CD8-positive, alpha-beta memory T cell (primary cell): ENCODE results near the gene COG2. TPM values are rescaled to one million over a fixed set of nuclear protein-coding genes. Genes with fewer than 3 reads are reported as not detected.
"Not testable (repeated sequence)": the region's sequence is repeated elsewhere in the genome, so short reads cannot be mapped to it uniquely, and the experiment has no call there.

Experiments used
- CTCF ChIA-PET: fragments of 350-600 bp; sonication (Branson Sonifier 250); formaldehyde crosslinking; loops from one replicate; lab custom pipeline; 2021; ENCODE audit warnings: antibody characterized with exemption; lab: Charles Lee
- POLR2A ChIA-PET: fragments of 350-600 bp; sonication (Branson Sonifier 250); formaldehyde crosslinking; loops from one replicate; lab custom pipeline; 2021; ENCODE audit warnings: antibody characterized with exemption; lab: Charles Lee
- DNase-seq, 5 donors: peaks; one replicate each; pipeline versions ENCODE4 v3.0.0 to v3.0.0-alpha.2; 2020 to 2022; ENCODE audit warnings: mixed read lengths in 1 of 5
- H3K27ac ChIP-seq: one replicate; pipeline ENCODE4 v1.7.0; 2013; ENCODE audit warnings: low read depth, mild to moderate bottlenecking, low read length, moderate library complexity
- H3K27me3 ChIP-seq: 2 replicates; pipeline ENCODE4 v1.7.0; 2013; ENCODE audit warnings: low read length, mild to moderate bottlenecking; ENCODE audit not compliant: insufficient read depth, poor library complexity, severe bottlenecking
- H3K36me3 ChIP-seq: 2 replicates; pipeline ENCODE4 v1.7.0; 2013; ENCODE audit warnings: mild to moderate bottlenecking, low read length, moderate library complexity; ENCODE audit not compliant: insufficient read depth
- H3K4me1 ChIP-seq: 2 replicates; pipeline ENCODE4 v1.7.0; 2013; ENCODE audit warnings: mild to moderate bottlenecking, low read length, moderate library complexity; ENCODE audit not compliant: insufficient read depth
- H3K4me3 ChIP-seq: 2 replicates; pipeline ENCODE4 v1.7.0; 2013; ENCODE audit warnings: mild to moderate bottlenecking, low read length
- H3K9me3 ChIP-seq: 2 replicates; pipeline ENCODE4 v1.7.0; 2013; ENCODE audit warnings: mild to moderate bottlenecking, low read length
- H3K27ac Mint-ChIP-seq, 8 donors: one replicate each; pipeline ENCODE4 v1.8.0; 2020 to 2021; ENCODE audit warnings: mixed read lengths in 8 of 8, mild to moderate bottlenecking in 6 of 8, inconsistent platforms in 3 of 8, moderate library complexity in 3 of 8
- H3K27me3 Mint-ChIP-seq, 2 donors: one replicate each; pipeline ENCODE4 v1.8.0; 2020 to 2021; ENCODE audit warnings: mixed read lengths in 2 of 2, mild to moderate bottlenecking in 1 of 2, moderate library complexity in 1 of 2
- H3K36me3 Mint-ChIP-seq, 3 donors: one replicate each; pipeline ENCODE4 v1.8.0; 2020 to 2021; ENCODE audit warnings: mixed read lengths in 3 of 3, inconsistent platforms in 1 of 3, mild to moderate bottlenecking in 1 of 3
- H3K4me1 Mint-ChIP-seq, 3 donors: one replicate each; pipeline ENCODE4 v1.8.0; 2020 to 2021; ENCODE audit warnings: mixed read lengths in 3 of 3, inconsistent platforms in 1 of 3, mild to moderate bottlenecking in 1 of 3
- H3K4me3 Mint-ChIP-seq, 7 donors: one replicate each; pipeline ENCODE4 v1.8.0; 2020 to 2021; ENCODE audit warnings: mixed read lengths in 7 of 7, mild to moderate bottlenecking in 6 of 7, moderate library complexity in 4 of 7, inconsistent platforms in 2 of 7
- H3K9me3 Mint-ChIP-seq, 5 donors: one replicate each; pipeline ENCODE4 v1.8.0; 2020 to 2022; ENCODE audit warnings: mixed read lengths in 5 of 5, mild to moderate bottlenecking in 3 of 5, moderate library complexity in 2 of 5, inconsistent platforms in 1 of 5
- polyA plus RNA-seq: library from polyadenylated mRNA; unstranded; fragments of 300-500 nt; fragmentation: Illumina TruSeq; gene quantifications from one replicate; pipeline ENCODE4 v1.2.3, GENCODE V29; 2021
- total RNA-seq, 2 experiments: library from RNA; stranded (reverse); gene quantifications; one replicate each; pipeline ENCODE4 v1.2.3, GENCODE V29; 2021

The COG2 gene
- total and polyA plus RNA-seq, 3 experiments from 2014 or later: 35.0 to 47.5 (median 45.0) TPM

- H3K4me3 Mint-ChIP-seq, H3K36me3 Mint-ChIP-seq, H3K27ac ChIP-seq, H3K4me1 ChIP-seq, H3K4me1 Mint-ChIP-seq, H3K9me3 ChIP-seq, H3K27ac Mint-ChIP-seq, H3K4me3 ChIP-seq, H3K9me3 Mint-ChIP-seq, H3K36me3 ChIP-seq, H3K27me3 ChIP-seq, DNase-seq, CTCF ChIA-PET, POLR2A ChIA-PET: not testable (repeated sequence)
- H3K27me3 Mint-ChIP-seq: peaks cover 4 to 42% of the 10 kb centered on the region in 2 donors
Observed at GRCh38 chr1:230600657-230601400, 41.5 kb upstream of the COG2 start.

GRCh38 chr1:230609208-230609607 is 33.1 kb upstream of the COG2 start:
- Histone ChIP-seq H3K4me1 (no peaks in the 10 kb centered on the region), H3K27me3 (no peaks in the 10 kb centered on the region), H3K27ac (no peak overlapping the region), H3K4me3 (no peak overlapping the region), H3K9me3 (no peaks in the 10 kb centered on the region), H3K36me3 (no peaks in the 10 kb centered on the region)
- H3K9me3 Mint-ChIP-seq: no peaks in the 10 kb centered on the region
- no peak overlapping the region for H3K4me3 Mint-ChIP-seq
- no peaks in the 10 kb centered on the region for H3K4me1 Mint-ChIP-seq
- ChIA-PET POLR2A (no interaction called here), CTCF (no interaction called here)
- DNase-seq: no peak
- H3K27me3 Mint-ChIP-seq: peaks cover 4 to 19% of the 10 kb centered on the region in 2 donors
- H3K36me3 Mint-ChIP-seq: no peaks in the 10 kb centered on the region
- H3K27ac Mint-ChIP-seq: no peak overlapping the region

GRCh38 chr1:230610589-230610988 is 31.7 kb upstream of the COG2 start:
- ChIA-PET POLR2A (no interaction called here), CTCF (no interaction called here)
- H3K36me3 ChIP-seq: no peaks in the 10 kb centered on the region
- H3K27ac ChIP-seq: no peak overlapping the region
- H3K4me3 ChIP-seq: no peak overlapping the region
- no peak for DNase-seq
- Mint-ChIP-seq H3K4me3 (no peak overlapping the region), H3K9me3 (no peaks in the 10 kb centered on the region), H3K36me3 (no peaks in the 10 kb centered on the region), H3K4me1 (no peaks in the 10 kb centered on the region), H3K27ac (no peak overlapping the region), H3K27me3 (peaks cover 4 to 20% of the 10 kb centered on the region in 2 donors)
- H3K4me1 ChIP-seq: no peaks in the 10 kb centered on the region
- no peaks in the 10 kb centered on the region for H3K27me3 ChIP-seq
- H3K9me3 ChIP-seq: no peaks in the 10 kb centered on the region

- Histone ChIP-seq H3K9me3 (no peaks in the 10 kb centered on the region), H3K4me3 (no peak overlapping the region), H3K27ac (no peak overlapping the region), H3K27me3 (no peaks in the 10 kb centered on the region), H3K4me1 (no peaks in the 10 kb centered on the region), H3K36me3 (no peaks in the 10 kb centered on the region)
- H3K4me3 Mint-ChIP-seq: no peak overlapping the region
- H3K36me3 Mint-ChIP-seq: no peaks in the 10 kb centered on the region
- ChIA-PET CTCF (no interaction called here), POLR2A (no interaction called here)
- peaks cover 4 to 25% of the 10 kb centered on the region in 2 donors for H3K27me3 Mint-ChIP-seq
- H3K27ac Mint-ChIP-seq: peak overlapping the region in 1 of 8 donors; percentile 77
- no peaks in the 10 kb centered on the region for H3K9me3 Mint-ChIP-seq
- DNase-seq: no peak
- H3K4me1 Mint-ChIP-seq: no peaks in the 10 kb centered on the region
Observed at GRCh38 chr1:230611128-230611877, 31.0 kb upstream of the COG2 start.

- Mint-ChIP-seq H3K27me3 (peaks cover 4 to 31% of the 10 kb centered on the region in 2 donors), H3K27ac (no peak overlapping the region), H3K4me1 (no peaks in the 10 kb centered on the region), H3K4me3 (no peak overlapping the region), H3K36me3 (no peaks in the 10 kb centered on the region), H3K9me3 (no peaks in the 10 kb centered on the region)
- Histone ChIP-seq H3K27ac (no peak overlapping the region), H3K4me1 (no peaks in the 10 kb centered on the region), H3K27me3 (no peaks in the 10 kb centered on the region), H3K36me3 (no peaks in the 10 kb centered on the region), H3K4me3 (no peak overlapping the region), H3K9me3 (no peaks in the 10 kb centered on the region)
- no peak for DNase-seq
- ChIA-PET POLR2A (no interaction called here), CTCF (no interaction called here)
Observed at GRCh38 chr1:230611878-230612235, 30.4 kb upstream of the COG2 start.

GRCh38 chr1:230612651-230613050 is 29.6 kb upstream of the COG2 start:
- H3K27me3 Mint-ChIP-seq: peaks cover 4 to 36% of the 10 kb centered on the region in 2 donors
- ChIA-PET POLR2A (no interaction called here), CTCF (no interaction called here)
- no peak overlapping the region for H3K4me3 Mint-ChIP-seq
- no peaks in the 10 kb centered on the region for H3K36me3 ChIP-seq
- H3K27me3 ChIP-seq: no peaks in the 10 kb centered on the region
- no peak overlapping the region for H3K4me3 ChIP-seq
- no peak for DNase-seq
- H3K9me3 ChIP-seq: no peaks in the 10 kb centered on the region
- H3K9me3 Mint-ChIP-seq: no peaks in the 10 kb centered on the region
- no peak overlapping the region for H3K27ac ChIP-seq
- H3K27ac Mint-ChIP-seq: no peak overlapping the region
- no peaks in the 10 kb centered on the region for H3K4me1 Mint-ChIP-seq
- no peaks in the 10 kb centered on the region for H3K36me3 Mint-ChIP-seq
- H3K4me1 ChIP-seq: no peaks in the 10 kb centered on the region

- no peak for DNase-seq
Observed at GRCh38 chr1:230614121-230614520, 28.2 kb upstream of the COG2 start.

GRCh38 chr1:230618537-230618936 is 23.7 kb upstream of the COG2 start:
- no peaks in the 10 kb centered on the region for H3K9me3 ChIP-seq
- no peaks in the 10 kb centered on the region for H3K9me3 Mint-ChIP-seq
- H3K4me3 Mint-ChIP-seq: no peak overlapping the region
- no peaks in the 10 kb centered on the region for H3K4me1 Mint-ChIP-seq
- DNase-seq: no peak
- peaks cover 14 to 50% of the 10 kb centered on the region in 2 donors for H3K27me3 Mint-ChIP-seq
- H3K27ac ChIP-seq: no peak overlapping the region
- H3K36me3 Mint-ChIP-seq: no peaks in the 10 kb centered on the region
- H3K27me3 ChIP-seq: no peaks in the 10 kb centered on the region
- no peak overlapping the region for H3K27ac Mint-ChIP-seq
- no peaks in the 10 kb centered on the region for H3K4me1 ChIP-seq
- H3K4me3 ChIP-seq: no peak overlapping the region
- ChIA-PET CTCF (interaction anchor here (0.9 kb wide), 1 partner anchor 23 kb away, joined by 3 read pairs; no protein-coding TSS in a partner anchor), POLR2A (no interaction called here)
- H3K36me3 ChIP-seq: no peaks in the 10 kb centered on the region

More at GRCh38 chr1:230614121-230614520, 28.2 kb upstream of the COG2 start:
- POLR2A ChIA-PET: no interaction called here
- Histone ChIP-seq H3K36me3 (no peaks in the 10 kb centered on the region), H3K27me3 (no peaks in the 10 kb centered on the region), H3K4me3 (no peak overlapping the region), H3K27ac (no peak overlapping the region), H3K4me1 (no peaks in the 10 kb centered on the region), H3K9me3 (no peaks in the 10 kb centered on the region)
- Mint-ChIP-seq H3K27me3 (peaks cover 11 to 46% of the 10 kb centered on the region in 2 donors), H3K4me3 (no peak overlapping the region), H3K4me1 (no peaks in the 10 kb centered on the region), H3K27ac (no peak overlapping the region), H3K36me3 (no peaks in the 10 kb centered on the region), H3K9me3 (no peaks in the 10 kb centered on the region)
- CTCF ChIA-PET: no interaction called here
